HepG2 (cell line): ENCODE data around the gene NMUR1. TPM values are rescaled to one million over a fixed set of nuclear protein-coding genes. Genes with fewer than 3 reads are reported as not detected.
A peak's percentile ranks its signal among the peaks of the same experiment; 100 is the strongest.

Experiments
- AKAP8 ChIP-seq: sonication (generic); formaldehyde crosslinking; IDR thresholded peaks from 2 replicates; pipeline ENCODE4 v1.5.1; 2020; ENCODE audit warnings: mild to moderate bottlenecking, missing genetic modification reagents
- ARHGAP35 ChIP-seq: sonication (generic); formaldehyde crosslinking; IDR thresholded peaks from 2 replicates; pipeline ENCODE4 v1.9.0; 2022; ENCODE audit warnings: mild to moderate bottlenecking, inconsistent platforms, moderate library complexity, missing genetic modification reagents, borderline replicate concordance
- EED ChIP-seq: sonication (generic); formaldehyde crosslinking; IDR thresholded peaks from 2 replicates; pipeline ENCODE4 v1.5.0; 2020; ENCODE audit warnings: mild to moderate bottlenecking, missing genetic modification reagents
- GATA4 ChIP-seq: sonication (generic); IDR thresholded peaks from 2 replicates; pipeline ENCODE4 v1.6.1; 2016; ENCODE audit warnings: antibody characterized with exemption, low read depth, borderline replicate concordance
- HES4 ChIP-seq: sonication (generic); formaldehyde crosslinking; IDR thresholded peaks from 2 replicates; pipeline ENCODE4 v1.9.0; 2021; ENCODE audit warnings: mild to moderate bottlenecking, missing genetic modification reagents, borderline replicate concordance
- HNF4A ChIP-seq: sonication (generic); formaldehyde crosslinking; IDR thresholded peaks from 2 replicates; pipeline ENCODE4 v1.4.0; 2020; ENCODE audit warnings: missing genetic modification reagents
- HOXA5 ChIP-seq: sonication (generic); formaldehyde crosslinking; IDR thresholded peaks from 2 replicates; pipeline ENCODE4 v1.4.0; 2020; ENCODE audit warnings: missing genetic modification reagents
- NKX3-1 ChIP-seq: sonication (generic); formaldehyde crosslinking; IDR thresholded peaks from 2 replicates; pipeline ENCODE4 v1.5.0; 2020; ENCODE audit warnings: missing genetic modification reagents
- POLR2AphosphoS2 ChIP-seq: IDR thresholded peaks from 2 replicates; pipeline ENCODE4 v1.6.1; 2011; ENCODE audit warnings: low read depth, low read length, improper control_type of control experiment
- RAD21 ChIP-seq: fragments of 450-650 bp; formaldehyde crosslinking; IDR thresholded peaks from 2 replicates; pipeline ENCODE4 v1.5.0; 2020; ENCODE audit warnings: mild to moderate bottlenecking
- ZNF350 ChIP-seq: sonication (generic); formaldehyde crosslinking; IDR thresholded peaks from 2 replicates; pipeline ENCODE4 v1.4.0; 2020; ENCODE audit warnings: mild to moderate bottlenecking, low read depth, missing genetic modification reagents, borderline replicate concordance
- ZNF652 ChIP-seq: IDR thresholded peaks from 2 replicates; pipeline ENCODE4 v1.6.1; 2016; ENCODE audit warnings: low read depth, borderline replicate concordance
- ZNF703 ChIP-seq: sonication (generic); formaldehyde crosslinking; IDR thresholded peaks from 2 replicates; pipeline ENCODE4 v1.5.1; 2020; ENCODE audit warnings: missing genetic modification reagents, mild to moderate bottlenecking, moderate library complexity, borderline replicate concordance
- ZNF777 ChIP-seq: sonication (generic); formaldehyde crosslinking; IDR thresholded peaks from 2 replicates; pipeline ENCODE4 v1.4.0; 2020; ENCODE audit warnings: missing genetic modification reagents
- polyA plus RNA-seq, 8 experiments: library from polyadenylated mRNA; depleted of rRNA in 3 of 8; stranded (reverse) in 7 of 8; unstranded in 1 of 8; fragments of >200 nt; fragmentation: Illumina TruSeq in 4 of 8; extraction: Trizol in 4 of 8; gene quantifications; 2 replicates each; pipeline versions ENCODE4 v1.2.1 to v1.2.3, GENCODE V29; 2011 to 2016; ENCODE audit warnings: low read depth in 4 of 8, missing spikeins in 1 of 8, mixed read lengths in 1 of 8; ENCODE audit not compliant: insufficient read depth in 1 of 8
- total RNA-seq, 5 experiments: library from RNA; depleted of rRNA; stranded (reverse); fragments of >200 nt; fragmentation: Illumina TruSeq; extraction: Trizol; gene quantifications; 2 replicates each; pipeline ENCODE4 v1.2.3, GENCODE V29; 2016; ENCODE audit warnings: low read depth in 1 of 5
- TF ChIP-seq, protein P1 (sequence below): IDR thresholded peaks from 2 replicates; pipeline ENCODE4 v1.6.1; 2016; ENCODE audit warnings: missing compliant biosample characterization, missing genetic modification reagents, borderline replicate concordance
- TF ChIP-seq, protein P2 (sequence below): sonication (generic); formaldehyde crosslinking; IDR thresholded peaks from 2 replicates; pipeline ENCODE4 v1.4.0; 2020; ENCODE audit warnings: missing genetic modification reagents, mild to moderate bottlenecking, borderline replicate concordance
- TF ChIP-seq, protein P3 (sequence below): sonication (generic); formaldehyde crosslinking; IDR thresholded peaks from 2 replicates; pipeline ENCODE4 v1.9.0; 2022; ENCODE audit warnings: missing genetic modification reagents, mild to moderate bottlenecking, borderline replicate concordance
- TF ChIP-seq, protein P4 (sequence below): sonication (generic); formaldehyde crosslinking; IDR thresholded peaks from 2 replicates; pipeline ENCODE4 v1.4.0; 2020; ENCODE audit warnings: missing genetic modification reagents, borderline replicate concordance
- TF ChIP-seq, protein P5 (sequence below): IDR thresholded peaks from 2 replicates; pipeline ENCODE4 v1.6.1; 2016; ENCODE audit warnings: missing compliant biosample characterization, missing genetic modification reagents, borderline replicate concordance

Gene NMUR1
- total and polyA plus RNA-seq, 2 of the 13 experiments (the other 11 are each of a cell fraction or from before 2014, with no cell fraction given) = not detected

DNA sequence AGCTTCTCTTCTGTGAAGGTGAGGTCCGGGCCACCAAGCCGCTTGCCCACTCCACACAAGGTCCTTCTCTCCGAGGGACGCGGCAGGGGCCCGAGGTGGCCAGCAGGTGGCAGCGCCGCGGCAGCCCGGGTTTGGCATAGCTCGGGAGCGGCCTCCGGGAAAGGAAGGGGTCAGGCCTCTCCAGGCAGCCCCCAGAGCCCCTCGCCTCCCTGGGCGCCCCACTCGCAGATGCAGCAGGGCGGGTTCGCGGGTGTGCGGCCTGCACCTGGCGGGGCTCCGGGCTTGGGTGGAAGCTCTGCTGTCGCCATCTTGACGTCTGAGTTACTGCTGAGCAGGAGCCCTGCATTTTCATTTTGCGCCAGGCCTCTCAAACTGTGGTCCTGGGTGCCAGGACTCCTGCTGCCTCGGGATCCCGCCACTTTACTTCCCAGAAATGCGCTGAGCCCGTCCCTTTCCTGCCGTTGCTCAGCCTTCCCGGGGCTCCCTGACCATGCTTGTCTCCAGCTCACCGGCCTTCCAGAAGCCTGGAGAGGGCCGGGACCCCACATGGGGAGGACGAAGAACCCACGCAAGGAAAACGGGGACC, 47.3 kb downstream of the NMUR1 start (continued):
- TF ChIP-seq, protein P1, sequence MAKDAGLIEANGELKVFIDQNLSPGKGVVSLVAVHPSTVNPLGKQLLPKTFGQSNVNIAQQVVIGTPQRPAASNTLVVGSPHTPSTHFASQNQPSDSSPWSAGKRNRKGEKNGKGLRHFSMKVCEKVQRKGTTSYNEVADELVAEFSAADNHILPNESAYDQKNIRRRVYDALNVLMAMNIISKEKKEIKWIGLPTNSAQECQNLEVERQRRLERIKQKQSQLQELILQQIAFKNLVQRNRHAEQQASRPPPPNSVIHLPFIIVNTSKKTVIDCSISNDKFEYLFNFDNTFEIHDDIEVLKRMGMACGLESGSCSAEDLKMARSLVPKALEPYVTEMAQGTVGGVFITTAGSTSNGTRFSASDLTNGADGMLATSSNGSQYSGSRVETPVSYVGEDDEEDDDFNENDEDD (CRISPR knock-in tag) = 0 out of 2 replicates have a peak, but pooled peaks have one; percentile 13
- TF ChIP-seq ZNF350 (CRISPR knock-in tag) (peak; percentile 35; the same call in 1 of the 2 replicates), ARHGAP35 (CRISPR knock-in tag) (peak; percentile 17; the same call in 1 of the 2 replicates), ZNF703 (CRISPR knock-in tag) (no peak), HES4 (no peak), GATA4 (no peak), HOXA5 (CRISPR knock-in tag) (0 out of 2 replicates have a peak, but pooled peaks have one; percentile 40), ZNF652 (CRISPR knock-in tag) (no peak), EED (CRISPR knock-in tag) (0 out of 2 replicates have a peak, but pooled peaks have one; percentile 24), HNF4A (CRISPR knock-in tag) (no peak), RAD21 (CRISPR knock-in tag) (peak; percentile 82), POLR2AphosphoS2 (no peak), ZNF777 (0 out of 2 replicates have a peak, but pooled peaks have one; percentile 39), AKAP8 (CRISPR knock-in tag) (no peak), NKX3-1 (CRISPR knock-in tag) (peak; percentile 47; the same call in 1 of the 2 replicates)
- TF ChIP-seq, protein P2, sequence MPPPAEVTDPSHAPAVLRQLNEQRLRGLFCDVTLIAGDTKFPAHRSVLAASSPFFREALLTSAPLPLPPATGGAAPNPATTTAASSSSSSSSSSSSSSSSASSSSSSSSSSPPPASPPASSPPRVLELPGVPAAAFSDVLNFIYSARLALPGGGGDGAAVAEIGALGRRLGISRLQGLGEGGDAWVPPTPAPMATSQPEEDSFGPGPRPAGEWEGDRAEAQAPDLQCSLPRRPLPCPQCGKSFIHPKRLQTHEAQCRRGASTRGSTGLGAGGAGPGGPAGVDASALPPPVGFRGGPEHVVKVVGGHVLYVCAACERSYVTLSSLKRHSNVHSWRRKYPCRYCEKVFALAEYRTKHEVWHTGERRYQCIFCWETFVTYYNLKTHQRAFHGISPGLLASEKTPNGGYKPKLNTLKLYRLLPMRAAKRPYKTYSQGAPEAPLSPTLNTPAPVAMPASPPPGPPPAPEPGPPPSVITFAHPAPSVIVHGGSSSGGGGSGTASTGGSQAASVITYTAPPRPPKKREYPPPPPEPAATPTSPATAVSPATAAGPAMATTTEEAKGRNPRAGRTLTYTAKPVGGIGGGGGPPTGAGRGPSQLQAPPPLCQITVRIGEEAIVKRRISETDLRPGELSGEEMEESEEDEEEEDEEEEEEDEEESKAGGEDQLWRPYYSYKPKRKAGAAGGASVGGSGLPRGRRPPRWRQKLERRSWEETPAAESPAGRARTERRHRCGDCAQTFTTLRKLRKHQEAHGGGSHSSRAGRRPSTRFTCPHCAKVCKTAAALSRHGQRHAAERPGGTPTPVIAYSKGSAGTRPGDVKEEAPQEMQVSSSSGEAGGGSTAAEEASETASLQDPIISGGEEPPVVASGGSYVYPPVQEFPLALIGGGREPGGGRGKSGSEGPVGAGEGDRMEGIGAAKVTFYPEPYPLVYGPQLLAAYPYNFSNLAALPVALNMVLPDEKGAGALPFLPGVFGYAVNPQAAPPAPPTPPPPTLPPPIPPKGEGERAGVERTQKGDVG = peak; percentile 85
- TF ChIP-seq, protein P3, sequence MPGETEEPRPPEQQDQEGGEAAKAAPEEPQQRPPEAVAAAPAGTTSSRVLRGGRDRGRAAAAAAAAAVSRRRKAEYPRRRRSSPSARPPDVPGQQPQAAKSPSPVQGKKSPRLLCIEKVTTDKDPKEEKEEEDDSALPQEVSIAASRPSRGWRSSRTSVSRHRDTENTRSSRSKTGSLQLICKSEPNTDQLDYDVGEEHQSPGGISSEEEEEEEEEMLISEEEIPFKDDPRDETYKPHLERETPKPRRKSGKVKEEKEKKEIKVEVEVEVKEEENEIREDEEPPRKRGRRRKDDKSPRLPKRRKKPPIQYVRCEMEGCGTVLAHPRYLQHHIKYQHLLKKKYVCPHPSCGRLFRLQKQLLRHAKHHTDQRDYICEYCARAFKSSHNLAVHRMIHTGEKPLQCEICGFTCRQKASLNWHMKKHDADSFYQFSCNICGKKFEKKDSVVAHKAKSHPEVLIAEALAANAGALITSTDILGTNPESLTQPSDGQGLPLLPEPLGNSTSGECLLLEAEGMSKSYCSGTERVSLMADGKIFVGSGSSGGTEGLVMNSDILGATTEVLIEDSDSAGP (CRISPR knock-in tag) = peak; percentile 85; the same call in 1 of the 2 replicates
- TF ChIP-seq, protein P4, sequence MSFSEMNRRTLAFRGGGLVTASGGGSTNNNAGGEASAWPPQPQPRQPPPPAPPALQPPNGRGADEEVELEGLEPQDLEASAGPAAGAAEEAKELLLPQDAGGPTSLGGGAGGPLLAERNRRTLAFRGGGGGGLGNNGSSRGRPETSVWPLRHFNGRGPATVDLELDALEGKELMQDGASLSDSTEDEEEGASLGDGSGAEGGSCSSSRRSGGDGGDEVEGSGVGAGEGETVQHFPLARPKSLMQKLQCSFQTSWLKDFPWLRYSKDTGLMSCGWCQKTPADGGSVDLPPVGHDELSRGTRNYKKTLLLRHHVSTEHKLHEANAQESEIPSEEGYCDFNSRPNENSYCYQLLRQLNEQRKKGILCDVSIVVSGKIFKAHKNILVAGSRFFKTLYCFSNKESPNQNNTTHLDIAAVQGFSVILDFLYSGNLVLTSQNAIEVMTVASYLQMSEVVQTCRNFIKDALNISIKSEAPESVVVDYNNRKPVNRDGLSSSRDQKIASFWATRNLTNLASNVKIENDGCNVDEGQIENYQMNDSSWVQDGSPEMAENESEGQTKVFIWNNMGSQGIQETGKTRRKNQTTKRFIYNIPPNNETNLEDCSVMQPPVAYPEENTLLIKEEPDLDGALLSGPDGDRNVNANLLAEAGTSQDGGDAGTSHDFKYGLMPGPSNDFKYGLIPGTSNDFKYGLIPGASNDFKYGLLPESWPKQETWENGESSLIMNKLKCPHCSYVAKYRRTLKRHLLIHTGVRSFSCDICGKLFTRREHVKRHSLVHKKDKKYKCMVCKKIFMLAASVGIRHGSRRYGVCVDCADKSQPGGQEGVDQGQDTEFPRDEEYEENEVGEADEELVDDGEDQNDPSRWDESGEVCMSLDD (CRISPR knock-in tag) = peak; percentile 58; the same call in 1 of the 2 replicates
- TF ChIP-seq, protein P5, sequence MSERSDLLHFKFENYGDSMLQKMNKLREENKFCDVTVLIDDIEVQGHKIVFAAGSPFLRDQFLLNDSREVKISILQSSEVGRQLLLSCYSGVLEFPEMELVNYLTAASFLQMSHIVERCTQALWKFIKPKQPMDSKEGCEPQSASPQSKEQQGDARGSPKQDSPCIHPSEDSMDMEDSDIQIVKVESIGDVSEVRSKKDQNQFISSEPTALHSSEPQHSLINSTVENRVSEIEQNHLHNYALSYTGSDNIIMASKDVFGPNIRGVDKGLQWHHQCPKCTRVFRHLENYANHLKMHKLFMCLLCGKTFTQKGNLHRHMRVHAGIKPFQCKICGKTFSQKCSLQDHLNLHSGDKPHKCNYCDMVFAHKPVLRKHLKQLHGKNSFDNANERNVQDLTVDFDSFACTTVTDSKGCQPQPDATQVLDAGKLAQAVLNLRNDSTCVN (CRISPR knock-in tag) = no peak
